ENCODE measurements around the gene CAV3. TPM values are rescaled to one million over a fixed set of nuclear protein-coding genes. Genes with fewer than 3 reads are reported as not detected.

The CAV3 gene
- total RNA-seq, 2 experiments from 2014 or later, result not detected

DNA sequence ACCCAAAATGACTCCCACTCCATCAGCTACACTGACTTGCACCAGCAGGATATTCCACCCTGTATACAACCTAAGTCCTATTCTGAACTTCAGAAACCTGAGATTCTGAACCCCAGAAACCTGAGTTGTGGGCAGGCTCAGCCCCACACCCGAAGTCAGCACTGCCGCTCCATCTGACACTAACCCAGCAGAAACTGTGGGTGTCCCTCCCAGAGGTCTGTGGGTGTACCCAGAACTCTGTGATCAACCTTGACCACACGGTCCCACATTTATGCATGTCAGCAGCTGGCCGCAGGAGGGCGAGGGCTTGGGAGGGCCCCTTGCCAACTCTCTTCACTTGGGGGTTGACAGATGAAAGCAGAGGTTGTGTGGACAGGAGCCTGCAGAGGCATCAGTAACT is 26.5 kb downstream of the CAV3 start:
- no peaks in the 10 kb centered on the region for H3K4me1 Mint-ChIP-seq
- H3K27ac Mint-ChIP-seq, result no peak overlapping the region
- no peak for DNase-seq
- H3K9me3 Mint-ChIP-seq, result no peaks in the 10 kb centered on the region
- POLR2A ChIA-PET, result no interaction called here
- H3K27me3 Mint-ChIP-seq, result peaks cover 1% of the 10 kb centered on the region
- CTCF ChIA-PET, result no interaction called here
- H3K36me3 Mint-ChIP-seq (ENCODE audit: low read depth), result no peaks in the 10 kb centered on the region
- no peak overlapping the region for H3K4me3 Mint-ChIP-seq

GRCh38 chr3:8760506-8760905 is 26.9 kb downstream of the CAV3 start:
- Mint-ChIP-seq H3K27ac (no peak overlapping the region), H3K4me1 (no peaks in the 10 kb centered on the region), H3K4me3 (no peak overlapping the region), H3K36me3 (ENCODE audit: low read depth) (no peaks in the 10 kb centered on the region), H3K9me3 (no peaks in the 10 kb centered on the region), H3K27me3 (peaks cover 2% of the 10 kb centered on the region)
- ChIA-PET POLR2A (no interaction called here), CTCF (interaction anchor here (1.5 kb wide), 1 partner anchor 9 kb away, joined by 5 read pairs; the partner anchor contains the start of gene OXTR)
- no peak for DNase-seq

DNA sequence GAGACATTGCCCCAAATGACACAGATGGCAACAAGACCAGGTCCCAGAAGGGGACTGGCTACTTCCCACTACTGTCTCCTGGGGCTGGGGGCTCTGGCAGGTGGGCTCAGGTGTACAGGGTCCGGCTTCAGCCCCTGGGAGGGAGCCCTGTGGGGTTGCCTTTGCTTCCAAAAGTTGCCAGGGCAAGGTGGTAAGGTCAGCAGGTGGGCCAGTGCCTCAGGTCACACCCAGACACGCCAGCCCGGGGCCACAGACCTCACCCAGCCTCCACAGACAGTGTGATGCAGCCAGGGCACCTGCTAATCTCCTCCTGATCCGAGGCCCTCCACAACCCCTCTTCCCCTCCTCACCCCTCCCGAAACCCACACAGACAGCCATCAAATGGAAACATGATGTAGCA is 28.3 kb downstream of the CAV3 start:
- H3K27ac Mint-ChIP-seq, result no peak overlapping the region
- peaks cover 12% of the 10 kb centered on the region for H3K27me3 Mint-ChIP-seq
- no peak overlapping the region for H3K4me3 Mint-ChIP-seq
- no peaks in the 10 kb centered on the region for H3K4me1 Mint-ChIP-seq
- POLR2A ChIA-PET, result no interaction called here
- no peaks in the 10 kb centered on the region for H3K36me3 Mint-ChIP-seq (ENCODE audit: low read depth)
- CTCF ChIA-PET, result interaction anchor here (1.5 kb wide), 1 partner anchor 8 kb away, joined by 5 read pairs; the partner anchor contains the start of gene OXTR
- no peaks in the 10 kb centered on the region for H3K9me3 Mint-ChIP-seq
- no peak for DNase-seq

- H3K9me3 Mint-ChIP-seq, result no peaks in the 10 kb centered on the region
- peaks cover 19% of the 10 kb centered on the region for H3K27me3 Mint-ChIP-seq
- ChIA-PET CTCF (interaction anchor here (0.8 kb wide), 1 partner anchor 10 kb away, joined by 4 read pairs; no protein-coding TSS in a partner anchor), POLR2A (no interaction called here)
- no peak overlapping the region for H3K4me3 Mint-ChIP-seq
- no peaks in the 10 kb centered on the region for H3K4me1 Mint-ChIP-seq
- H3K36me3 Mint-ChIP-seq (ENCODE audit: low read depth), result no peaks in the 10 kb centered on the region
- no peak for DNase-seq
- H3K27ac Mint-ChIP-seq, result no peak overlapping the region
Measured at GRCh38 chr3:8762607-8763377, 29.2 kb downstream of the CAV3 start.

- H3K4me3 Mint-ChIP-seq, result no peak overlapping the region
Measured at GRCh38 chr3:8764528-8764927, 30.9 kb downstream of the CAV3 start.

DNA sequence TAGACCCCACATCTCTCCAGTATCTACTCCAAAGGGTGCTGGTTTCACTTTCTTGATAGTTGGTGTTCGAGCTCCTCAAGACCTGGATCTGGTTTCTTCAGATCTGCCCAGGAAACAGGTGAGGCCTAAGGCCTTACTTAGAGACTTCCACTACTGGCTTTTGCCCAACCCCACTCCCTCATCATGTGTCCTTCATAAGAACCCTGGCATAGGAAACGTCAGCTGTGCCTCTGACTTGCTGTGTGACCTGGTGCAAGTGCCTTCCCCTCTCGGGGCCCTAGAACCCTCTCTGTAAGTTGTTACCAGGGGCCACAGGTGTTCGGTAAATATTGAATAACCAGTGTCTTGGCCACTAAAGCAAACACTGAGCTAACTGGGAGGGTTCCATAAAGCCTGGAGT is 31.9 kb downstream of the CAV3 start:
- no peak overlapping the region for H3K4me3 Mint-ChIP-seq
- no peak overlapping the region for H3K27ac Mint-ChIP-seq
- CTCF ChIA-PET, result interaction anchor here (1.1 kb wide), 1 partner anchor 33 kb away, joined by 3 read pairs; no protein-coding TSS in a partner anchor
- H3K9me3 Mint-ChIP-seq, result no peaks in the 10 kb centered on the region
- DNase-seq, result no peak
- H3K4me1 Mint-ChIP-seq, result peaks cover 16% of the 10 kb centered on the region
- POLR2A ChIA-PET, result no interaction called here
- H3K36me3 Mint-ChIP-seq (ENCODE audit: low read depth), result no peaks in the 10 kb centered on the region
- H3K27me3 Mint-ChIP-seq, result peaks cover 42% of the 10 kb centered on the region

More at GRCh38 chr3:8764528-8764927, 30.9 kb downstream of the CAV3 start:
- CTCF ChIA-PET, result no interaction called here
- Mint-ChIP-seq H3K27me3 (peaks cover 34% of the 10 kb centered on the region), H3K27ac (no peak overlapping the region), H3K36me3 (ENCODE audit: low read depth) (no peaks in the 10 kb centered on the region), H3K4me1 (peaks cover 14% of the 10 kb centered on the region), H3K9me3 (no peaks in the 10 kb centered on the region)
- no peak for DNase-seq
- POLR2A ChIA-PET, result no interaction called here

DNA sequence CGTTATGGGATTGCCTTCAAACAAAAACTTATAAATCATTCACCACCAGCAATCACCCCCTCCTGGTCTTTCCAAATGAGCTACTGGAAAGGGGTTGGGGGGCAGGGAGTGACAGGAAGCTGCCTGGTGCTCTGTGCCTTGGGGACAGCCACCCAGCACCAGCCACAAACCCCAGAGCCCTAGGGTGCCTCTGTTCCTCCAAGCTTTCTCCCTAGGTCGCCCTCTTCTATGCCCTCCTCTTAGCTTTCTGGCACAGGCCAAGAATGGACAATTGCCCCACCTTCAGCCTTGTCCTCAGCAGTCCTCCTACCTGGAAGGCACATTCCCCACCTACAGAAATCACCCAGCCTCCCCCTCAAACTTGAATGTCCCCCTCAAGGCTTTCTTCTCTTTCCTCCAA is 32.5 kb downstream of the CAV3 start:
- Mint-ChIP-seq H3K4me1 (peaks cover 16% of the 10 kb centered on the region), H3K4me3 (no peak overlapping the region), H3K27me3 (peaks cover 46% of the 10 kb centered on the region), H3K36me3 (ENCODE audit: low read depth) (no peaks in the 10 kb centered on the region), H3K9me3 (no peaks in the 10 kb centered on the region), H3K27ac (no peak overlapping the region)
- POLR2A ChIA-PET, result no interaction called here
- CTCF ChIA-PET, result interaction anchor here (1.1 kb wide), 1 partner anchor 34 kb away, joined by 3 read pairs; no protein-coding TSS in a partner anchor
- DNase-seq, result no peak

DNA sequence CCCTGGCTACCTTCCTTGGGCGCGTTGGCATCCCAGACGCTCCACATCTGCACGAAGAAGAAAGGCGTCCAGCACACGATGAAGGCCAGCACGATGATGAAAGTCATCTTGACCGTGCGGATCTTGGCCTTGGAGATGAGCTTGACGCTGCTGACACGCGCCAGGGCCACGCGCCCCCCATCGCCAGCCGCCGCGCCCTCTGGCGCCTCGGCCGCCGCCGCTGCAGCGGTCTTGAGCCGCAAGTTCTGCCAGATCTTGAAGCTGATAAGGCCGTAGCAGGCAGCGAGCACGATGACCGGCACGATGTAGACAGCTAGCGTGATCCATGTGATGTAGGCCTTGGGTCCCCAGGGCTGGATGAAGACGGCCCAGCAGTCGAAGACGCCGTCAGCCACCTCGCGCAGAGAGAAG is 33.7 kb downstream of the CAV3 start:
- peaks cover 16% of the 10 kb centered on the region for H3K4me1 Mint-ChIP-seq
- H3K27ac Mint-ChIP-seq, result no peak overlapping the region
- no peaks in the 10 kb centered on the region for H3K36me3 Mint-ChIP-seq (ENCODE audit: low read depth)
- ChIA-PET POLR2A (no interaction called here), CTCF (no interaction called here)
- H3K27me3 Mint-ChIP-seq, result peaks cover 53% of the 10 kb centered on the region
- no peak for DNase-seq
- H3K4me3 Mint-ChIP-seq, result no peak overlapping the region
- H3K9me3 Mint-ChIP-seq, result no peaks in the 10 kb centered on the region

DNA sequence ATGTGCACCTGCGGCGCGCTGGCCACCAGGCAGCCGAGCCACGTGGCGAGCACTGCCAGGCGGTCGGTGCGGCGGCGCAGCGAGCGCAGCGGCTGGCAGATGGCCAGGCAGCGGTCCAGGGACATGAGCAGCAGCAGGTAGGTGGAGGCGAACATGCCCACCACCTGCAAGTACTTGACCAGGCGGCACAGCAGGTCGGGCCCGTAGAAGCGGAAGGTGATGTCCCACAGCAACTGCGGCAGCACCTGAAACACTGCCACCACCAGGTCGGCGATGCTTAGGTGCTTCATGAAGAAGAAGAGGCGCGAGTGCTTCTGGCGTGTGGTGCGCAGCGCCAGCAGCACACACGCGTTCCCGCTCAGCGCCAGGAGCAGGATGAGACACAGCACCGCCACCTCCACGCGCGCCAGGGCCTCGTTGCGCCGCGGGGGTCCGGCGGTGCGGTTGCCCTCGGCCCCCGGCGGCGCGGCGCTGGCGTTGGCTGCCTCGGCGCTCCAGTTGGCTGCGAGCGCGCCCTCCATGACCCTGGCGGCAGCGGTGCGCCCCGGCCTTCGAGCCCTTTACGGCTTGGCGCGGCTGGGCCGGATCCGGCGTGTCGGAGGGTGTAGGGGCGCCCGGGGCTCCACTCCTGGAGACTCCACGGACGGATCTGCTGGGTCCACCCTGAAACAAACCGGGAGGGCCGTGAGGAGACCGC is 34.2 kb downstream of the CAV3 start:
- Mint-ChIP-seq H3K27me3 (peaks cover 53% of the 10 kb centered on the region), H3K4me3 (no peak overlapping the region), H3K36me3 (ENCODE audit: low read depth) (no peaks in the 10 kb centered on the region), H3K9me3 (no peaks in the 10 kb centered on the region), H3K27ac (no peak overlapping the region), H3K4me1 (peaks cover 16% of the 10 kb centered on the region)
- POLR2A ChIA-PET, result no interaction called here
- CTCF ChIA-PET, result interaction anchor here (2.8 kb wide), 1 partner anchor 26 kb away, joined by 8 read pairs; no protein-coding TSS in a partner anchor
- peak; percentile 27 for DNase-seq

GRCh38 chr3:8768364-8769087 is 34.9 kb downstream of the CAV3 start:
- no peak for DNase-seq
- POLR2A ChIA-PET, result no interaction called here

DNA sequence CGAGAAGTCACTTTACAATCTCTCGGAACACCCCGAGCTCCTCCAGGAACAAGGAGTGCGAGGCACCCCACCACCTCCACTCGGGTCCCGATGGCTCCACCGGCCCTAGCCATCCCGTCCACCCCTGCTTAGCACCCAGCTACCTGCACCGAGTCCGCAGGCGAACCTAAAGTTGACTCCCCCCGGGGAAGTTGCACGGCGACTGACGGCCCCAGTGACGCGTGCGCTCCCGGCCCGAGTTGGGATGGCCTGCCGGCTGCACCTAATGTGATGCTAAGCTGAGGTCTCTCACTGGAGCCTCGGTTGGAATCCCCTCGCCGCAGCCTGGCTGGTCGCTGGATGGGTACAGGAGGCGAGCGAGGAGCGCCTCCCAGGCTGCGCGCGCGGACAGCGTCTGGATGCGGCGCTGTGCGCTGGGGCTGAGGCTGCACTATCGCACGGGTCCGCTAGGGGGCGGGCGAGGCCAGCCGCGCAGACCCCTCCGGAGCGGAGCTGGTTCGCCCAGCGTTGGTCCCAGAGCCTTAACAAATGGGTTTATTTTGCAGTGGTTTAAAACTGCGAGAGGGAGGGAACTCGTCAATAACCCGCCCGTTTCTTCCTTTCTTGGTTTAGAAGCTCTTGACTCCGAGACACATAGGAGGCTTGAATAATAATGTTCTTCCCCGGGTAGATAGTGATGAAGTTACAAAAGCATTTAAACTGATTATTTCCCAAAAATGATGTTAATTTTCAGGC is 35.7 kb downstream of the CAV3 start, which contains the start of gene OXTR:
TSS of gene OXTR (minus strand) at position 526 of the 735 bp plus-strand sequence. CDS start 1,426 bp downstream, outside the sequence.
- no peak within 1 kb of the TSS for H3K27ac Mint-ChIP-seq
- peak; percentile 60 for DNase-seq
- CTCF ChIA-PET, result interaction anchor here (0.5 to 2.8 kb wide), 23 partner anchors 8 to 533 kb away, joined by 3 to 15 read pairs (median 4); no protein-coding TSS in a partner anchor
- H3K9me3 Mint-ChIP-seq, result no peaks in the 10 kb centered on the region
- no peaks in the 10 kb centered on the region for H3K36me3 Mint-ChIP-seq (ENCODE audit: low read depth)
- peak within 1 kb of the TSS; percentile 39 for H3K4me3 Mint-ChIP-seq
- H3K4me1 Mint-ChIP-seq, result peaks cover 16% of the 10 kb centered on the region
- POLR2A ChIA-PET, result no interaction called here
- peaks cover 53% of the 10 kb centered on the region for H3K27me3 Mint-ChIP-seq

More at GRCh38 chr3:8768364-8769087, 34.9 kb downstream of the CAV3 start:
- Mint-ChIP-seq H3K9me3 (no peaks in the 10 kb centered on the region), H3K36me3 (ENCODE audit: low read depth) (no peaks in the 10 kb centered on the region), H3K27me3 (peaks cover 53% of the 10 kb centered on the region), H3K4me3 (peak overlapping the region; percentile 39), H3K4me1 (peaks cover 16% of the 10 kb centered on the region), H3K27ac (no peak overlapping the region)
- CTCF ChIA-PET, result interaction anchor here (1.1 to 2.8 kb wide), 9 partner anchors 11 to 220 kb away, joined by 3 to 15 read pairs (median 4); no protein-coding TSS in a partner anchor

GRCh38 chr3:8773941-8774542 is 40.4 kb downstream of the CAV3 start:
- Mint-ChIP-seq H3K4me3 (no peak overlapping the region), H3K4me1 (peaks cover 7% of the 10 kb centered on the region)
- POLR2A ChIA-PET, result no interaction called here

More at GRCh38 chr3:8773941-8774542, 40.4 kb downstream of the CAV3 start:
- CTCF ChIA-PET, result no interaction called here
- no peak for DNase-seq
- H3K36me3 Mint-ChIP-seq (ENCODE audit: low read depth), result no peaks in the 10 kb centered on the region
- H3K27ac Mint-ChIP-seq, result no peak overlapping the region
- H3K27me3 Mint-ChIP-seq, result peaks cover 24% of the 10 kb centered on the region
- no peaks in the 10 kb centered on the region for H3K9me3 Mint-ChIP-seq
